Subcutaneous abdominal adipose tissue (tissue), 5 donors: Measurements from ENCODE around the gene RBM47.

Source experiments
- H3K27ac ChIP-seq: one replicate; pipeline ENCODE4 v1.7.0; 2013; ENCODE audit warnings: low read depth, mild to moderate bottlenecking, inconsistent platforms, low read length, moderate library complexity
- H3K27me3 ChIP-seq, 5 donors: one replicate each; pipeline ENCODE4 v1.7.0; 2013; ENCODE audit warnings: low read length in 5 of 5, inconsistent platforms in 1 of 5; ENCODE audit not compliant: control insufficient read depth in 5 of 5, insufficient read depth in 4 of 5
- H3K36me3 ChIP-seq, 5 donors: one replicate each; pipeline ENCODE4 v1.7.0; 2013; ENCODE audit warnings: low read length in 5 of 5; ENCODE audit not compliant: control insufficient read depth in 5 of 5, insufficient read depth in 5 of 5
- H3K4me1 ChIP-seq, 5 donors: one replicate each; pipeline ENCODE4 v1.7.0; 2013; ENCODE audit warnings: low read length in 5 of 5, mild to moderate bottlenecking in 3 of 5, moderate library complexity in 1 of 5; ENCODE audit not compliant: control insufficient read depth in 5 of 5, insufficient read depth in 5 of 5
- H3K4me3 ChIP-seq, 5 donors: one replicate each; pipeline ENCODE4 v1.7.0; 2013; ENCODE audit warnings: low read length in 5 of 5, low read depth in 1 of 5
- H3K9ac ChIP-seq, 5 donors: one replicate each; pipeline ENCODE4 v1.7.0; 2013; ENCODE audit warnings: low read length in 5 of 5, mild to moderate bottlenecking in 4 of 5, moderate library complexity in 3 of 5
- H3K9me3 ChIP-seq, 5 donors: one replicate each; pipeline ENCODE4 v1.7.0; 2013; ENCODE audit warnings: low read length in 5 of 5; ENCODE audit not compliant: control insufficient read depth in 5 of 5
- donor health status: healthy.
- donor health status: healthy.
- donor health status: healthy.
- donor health status: healthy.
- donor health status: healthy.

Gene RBM47

DNA sequence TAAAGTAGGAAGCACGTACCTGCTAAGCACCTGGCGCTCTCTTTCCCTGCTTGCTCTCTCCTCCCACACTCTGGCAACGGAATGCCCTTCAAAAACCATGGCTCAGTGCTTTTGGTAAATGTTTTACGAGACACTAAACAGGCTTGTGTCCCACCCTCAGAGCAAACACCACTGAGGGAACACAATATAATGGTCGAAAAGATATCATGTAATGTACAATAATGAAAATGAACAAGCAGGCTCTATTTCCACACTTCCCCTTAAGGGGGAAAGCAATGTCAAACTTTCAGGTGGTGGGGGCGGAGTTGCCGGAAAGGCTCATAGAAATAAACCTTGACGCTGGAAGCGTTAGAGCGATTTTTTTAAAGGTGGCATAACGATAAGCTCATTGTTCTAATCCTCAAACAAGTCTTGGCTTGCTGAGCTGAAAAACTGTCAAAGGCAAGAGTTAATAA, 115.1 kb downstream of the RBM47 start:
- Histone ChIP-seq H3K4me3 (peak overlapping the region in 3 of 5 donors; percentile 50 to 62 (median 58)), H3K27ac (peak overlapping the region; percentile 68), H3K27me3 (no peaks in the 10 kb centered on the region), H3K36me3 (no peaks in the 10 kb centered on the region), H3K9me3 (no peaks in the 10 kb centered on the region), H3K4me1 (peaks cover 2 to 29% (median 26%) of the 10 kb centered on the region in 5 donors), H3K9ac (peak overlapping the region in 2 of 5 donors; percentile 21 to 49)

DNA sequence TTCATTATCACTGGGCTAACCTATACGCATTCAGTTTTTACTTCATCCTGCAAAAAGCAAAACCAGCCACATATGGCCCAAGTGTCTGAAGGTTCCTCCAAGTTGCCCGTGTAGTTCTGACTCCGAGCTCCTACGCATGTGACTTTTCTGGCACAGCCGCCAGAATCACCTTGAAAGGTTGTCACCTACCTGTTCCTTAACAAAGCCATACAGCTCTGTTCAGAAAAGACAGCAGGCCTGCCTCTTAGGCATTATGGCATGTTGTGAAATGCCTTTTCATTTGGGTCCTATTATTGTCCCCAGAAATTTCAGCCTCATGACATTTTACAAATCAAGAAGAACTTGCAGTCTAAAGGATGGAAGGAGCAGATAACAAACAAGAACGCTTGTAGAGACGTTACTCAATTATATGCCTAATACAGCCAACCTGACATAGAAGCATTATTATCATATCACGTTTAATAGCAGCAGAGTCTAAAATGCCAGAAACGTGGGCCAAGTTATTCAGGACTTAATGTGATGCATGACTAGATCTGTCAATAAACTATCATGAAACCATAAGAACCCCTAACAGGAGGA, 118.5 kb downstream of the RBM47 start:
- Histone ChIP-seq H3K4me1 (peaks cover 2 to 31% (median 21%) of the 10 kb centered on the region in 5 donors), H3K9me3 (no peaks in the 10 kb centered on the region), H3K27ac (no peak overlapping the region), H3K36me3 (no peaks in the 10 kb centered on the region), H3K27me3 (no peaks in the 10 kb centered on the region), H3K4me3 (no peak overlapping the region), H3K9ac (no peak overlapping the region)

DNA sequence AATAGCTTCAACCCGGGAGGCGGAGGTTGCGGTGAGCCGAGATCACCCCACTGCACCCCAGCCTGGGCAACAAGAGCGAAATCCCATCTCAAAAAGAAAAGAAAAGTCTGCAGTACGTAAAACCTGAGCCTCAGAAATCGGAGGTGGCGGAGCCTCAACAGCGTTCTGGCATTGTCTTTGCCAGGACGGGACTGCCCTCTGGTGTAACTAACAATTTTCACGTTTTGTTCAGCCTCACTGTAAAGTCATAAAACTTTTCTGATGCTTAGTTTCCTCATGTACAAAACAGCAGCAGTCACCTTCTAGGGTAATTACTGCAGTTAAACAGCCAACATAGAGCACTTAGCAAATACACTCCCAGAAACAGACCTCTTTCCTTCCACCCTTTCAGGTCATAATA, 121.7 kb downstream of the RBM47 start:
- H3K36me3 ChIP-seq = no peaks in the 10 kb centered on the region
- H3K27me3 ChIP-seq = no peaks in the 10 kb centered on the region
- H3K9me3 ChIP-seq = no peaks in the 10 kb centered on the region
- no peak overlapping the region for H3K9ac ChIP-seq
- H3K27ac ChIP-seq = no peak overlapping the region
- peaks cover 0 to 15% (median 0%) of the 10 kb centered on the region in 5 donors for H3K4me1 ChIP-seq
- no peak overlapping the region for H3K4me3 ChIP-seq

DNA sequence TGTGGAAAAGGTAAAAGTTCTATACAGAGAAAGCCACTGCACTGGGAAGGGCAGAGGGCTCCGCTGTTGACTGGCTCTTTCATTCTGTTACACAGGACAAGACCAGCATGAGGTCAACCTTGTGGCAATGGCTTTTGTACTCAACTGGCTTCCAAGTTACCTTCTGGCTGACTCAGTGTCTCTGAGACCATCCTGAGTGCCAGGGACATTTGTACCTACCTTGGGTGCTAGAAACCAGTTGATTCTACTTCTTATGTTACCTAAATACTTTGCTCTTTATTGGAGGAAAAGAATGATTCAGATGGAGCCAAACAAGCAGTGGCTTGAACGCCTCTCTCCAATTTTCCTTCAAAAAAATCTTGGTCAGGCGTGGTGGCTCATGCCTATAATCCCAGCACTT, 123.2 kb downstream of the RBM47 start:
- H3K27me3 ChIP-seq = no peaks in the 10 kb centered on the region
- no peaks in the 10 kb centered on the region for H3K9me3 ChIP-seq
- H3K27ac ChIP-seq = no peak overlapping the region
- no peak overlapping the region for H3K4me3 ChIP-seq
- H3K4me1 ChIP-seq = peaks cover 0 to 11% (median 3%) of the 10 kb centered on the region in 5 donors
- no peaks in the 10 kb centered on the region for H3K36me3 ChIP-seq
- H3K9ac ChIP-seq = no peak overlapping the region

DNA sequence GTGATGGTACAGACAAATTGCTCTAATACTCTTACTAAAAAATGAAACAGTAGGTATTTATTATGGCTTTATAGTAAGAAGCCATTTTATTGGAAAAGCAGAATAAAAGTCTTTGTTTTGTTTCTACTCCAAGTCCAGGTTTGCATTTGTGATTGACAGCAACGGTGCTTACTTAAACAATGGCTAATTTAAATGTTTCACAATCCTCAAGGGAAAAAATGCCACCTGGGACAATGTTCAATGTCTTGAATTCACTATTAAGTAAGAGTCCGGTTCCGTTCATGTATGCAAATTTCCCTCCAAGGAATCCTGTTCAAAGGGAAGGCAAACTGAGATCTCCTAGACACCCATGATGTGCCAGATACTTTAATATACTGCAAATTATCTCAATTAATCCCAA, 123.6 kb downstream of the RBM47 start:
- no peak overlapping the region for H3K4me3 ChIP-seq
- H3K4me1 ChIP-seq = peaks cover 0 to 11% (median 3%) of the 10 kb centered on the region in 5 donors
- no peak overlapping the region for H3K27ac ChIP-seq
- H3K36me3 ChIP-seq = no peaks in the 10 kb centered on the region
- H3K9ac ChIP-seq = no peak overlapping the region
- no peaks in the 10 kb centered on the region for H3K27me3 ChIP-seq
- H3K9me3 ChIP-seq = no peaks in the 10 kb centered on the region

DNA sequence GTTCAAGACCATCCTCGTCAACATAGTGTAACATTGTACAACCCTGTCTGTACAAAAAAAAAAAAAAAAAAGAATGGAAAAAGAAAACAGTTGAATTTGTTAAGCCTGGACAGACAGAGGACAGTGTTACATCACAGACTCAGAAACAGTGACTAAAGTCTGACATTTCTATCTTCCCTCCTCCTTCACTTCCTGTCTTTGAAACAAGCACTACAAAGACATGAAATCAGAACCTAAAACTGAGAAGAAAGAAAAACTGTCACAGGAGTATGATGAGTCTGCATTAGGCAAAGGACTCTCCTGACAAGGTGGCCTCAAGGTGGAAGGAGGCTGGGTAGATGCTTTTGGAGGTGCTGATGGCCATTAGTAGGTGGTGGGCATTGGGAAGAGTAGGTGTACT, 126.7 kb downstream of the RBM47 start:
- Histone ChIP-seq H3K27ac (no peak overlapping the region), H3K27me3 (no peaks in the 10 kb centered on the region), H3K4me3 (no peak overlapping the region), H3K9me3 (no peaks in the 10 kb centered on the region), H3K4me1 (peaks cover 0 to 11% (median 3%) of the 10 kb centered on the region in 5 donors), H3K36me3 (no peaks in the 10 kb centered on the region), H3K9ac (no peak overlapping the region)

DNA sequence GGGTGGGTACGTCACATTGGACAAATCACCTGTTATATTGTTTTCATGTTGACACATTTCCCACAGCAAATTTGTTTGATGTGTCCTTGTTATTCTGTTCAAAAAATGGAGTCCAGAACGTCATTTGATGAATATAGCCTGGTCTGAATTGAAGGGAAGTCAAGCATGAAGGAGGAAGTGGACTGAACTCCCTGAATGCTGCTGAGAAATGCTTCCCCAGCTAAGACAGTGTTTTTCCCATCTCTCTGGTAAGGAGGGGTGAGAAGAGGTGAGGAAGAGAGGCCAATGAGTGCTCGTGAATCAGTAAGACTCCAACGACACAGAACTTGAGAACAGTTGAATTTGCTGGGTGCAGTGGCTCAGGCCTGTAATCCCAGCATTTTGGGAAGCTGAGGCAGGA, 127.4 kb downstream of the RBM47 start:
- Histone ChIP-seq H3K4me3 (no peak overlapping the region), H3K27me3 (no peaks in the 10 kb centered on the region), H3K36me3 (no peaks in the 10 kb centered on the region), H3K9me3 (no peaks in the 10 kb centered on the region), H3K27ac (no peak overlapping the region), H3K4me1 (peaks cover 0 to 11% (median 3%) of the 10 kb centered on the region in 5 donors), H3K9ac (no peak overlapping the region)

DNA sequence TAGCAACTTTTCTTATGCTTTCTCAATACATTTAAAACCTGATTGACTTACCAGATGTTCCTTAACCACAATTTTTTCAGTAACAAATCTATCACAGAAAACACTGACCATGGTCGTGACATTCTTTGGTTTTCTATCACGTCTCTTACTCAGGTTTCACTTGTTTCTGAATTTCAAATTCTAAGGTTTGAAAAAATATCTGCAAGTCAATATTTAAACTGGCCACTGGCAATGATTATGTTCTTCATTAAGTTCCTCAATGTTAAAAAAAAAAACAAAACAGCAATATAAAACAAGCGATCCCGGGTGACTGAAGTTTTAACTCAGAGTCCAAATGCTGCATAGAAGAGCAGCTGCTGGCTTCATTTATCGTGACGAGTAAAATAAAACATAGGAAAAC, 128.9 kb downstream of the RBM47 start:
- H3K4me3 ChIP-seq = no peak overlapping the region
- no peaks in the 10 kb centered on the region for H3K9me3 ChIP-seq
- H3K4me1 ChIP-seq = peaks cover 0 to 7% (median 3%) of the 10 kb centered on the region in 5 donors
- no peak overlapping the region for H3K27ac ChIP-seq
- no peak overlapping the region for H3K9ac ChIP-seq
- H3K36me3 ChIP-seq = no peaks in the 10 kb centered on the region
- H3K27me3 ChIP-seq = no peaks in the 10 kb centered on the region

DNA sequence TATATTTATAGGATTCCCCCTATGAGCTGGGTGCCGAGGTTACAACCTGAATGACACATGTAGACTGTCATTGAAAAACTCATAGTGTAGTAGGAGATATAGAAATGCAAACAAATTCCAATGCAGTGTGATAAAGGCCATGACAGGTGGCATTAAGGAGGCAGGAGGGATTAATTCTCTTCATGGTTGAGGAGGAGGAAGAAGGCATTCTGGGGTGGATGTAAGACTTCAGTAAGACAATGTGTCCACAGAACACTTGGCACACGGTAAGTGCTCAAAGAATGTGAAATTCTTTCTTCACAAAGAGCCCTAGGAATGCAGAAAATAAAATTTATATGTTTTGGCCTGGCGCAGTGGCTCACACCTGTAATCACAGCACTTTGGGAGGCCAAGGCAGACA, 136.5 kb downstream of the RBM47 start:
- no peak overlapping the region for H3K27ac ChIP-seq
- no peaks in the 10 kb centered on the region for H3K9me3 ChIP-seq
- no peaks in the 10 kb centered on the region for H3K36me3 ChIP-seq
- H3K4me1 ChIP-seq = peaks cover 0 to 12% (median 7%) of the 10 kb centered on the region in 5 donors
- H3K4me3 ChIP-seq = no peak overlapping the region
- no peak overlapping the region for H3K9ac ChIP-seq
- H3K27me3 ChIP-seq = no peaks in the 10 kb centered on the region

DNA sequence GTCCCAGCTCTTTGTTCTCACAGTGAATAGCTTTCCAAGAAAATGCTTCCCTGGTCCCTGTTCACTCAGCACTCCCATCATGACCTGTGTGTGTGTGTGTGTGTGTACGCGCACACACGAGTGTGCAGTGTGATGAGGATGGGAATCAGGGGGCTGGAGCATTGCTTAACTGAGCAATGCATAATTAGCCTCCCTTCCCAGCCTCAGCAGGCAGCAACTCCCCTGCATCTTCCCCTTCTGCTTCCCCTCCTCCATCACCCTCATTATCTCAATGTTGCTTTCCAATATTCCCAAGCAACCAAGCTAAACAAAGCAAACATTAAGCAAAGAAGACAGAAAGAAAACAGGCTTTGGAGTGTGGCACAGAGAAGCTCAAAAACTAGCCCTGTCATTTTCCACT, 137.0 kb downstream of the RBM47 start:
- Histone ChIP-seq H3K27me3 (no peaks in the 10 kb centered on the region), H3K4me3 (no peak overlapping the region), H3K9me3 (no peaks in the 10 kb centered on the region), H3K4me1 (peaks cover 0 to 12% (median 7%) of the 10 kb centered on the region in 5 donors), H3K36me3 (no peaks in the 10 kb centered on the region), H3K27ac (no peak overlapping the region), H3K9ac (no peak overlapping the region)
